Subcutaneous abdominal adipose tissue (tissue), 5 donors: ENCODE data around the gene IL31.
"Not testable (repeated sequence)": the region's sequence is repeated elsewhere in the genome, so short reads cannot be mapped to it uniquely, and the experiment has no call there.

Experiments
- H3K27ac ChIP-seq: one replicate; pipeline ENCODE4 v1.7.0; 2013; ENCODE audit warnings: low read depth, mild to moderate bottlenecking, inconsistent platforms, low read length, moderate library complexity
- H3K27me3 ChIP-seq, 5 donors: one replicate each; pipeline ENCODE4 v1.7.0; 2013; ENCODE audit warnings: low read length in 5 of 5, inconsistent platforms in 1 of 5; ENCODE audit not compliant: control insufficient read depth in 5 of 5, insufficient read depth in 4 of 5
- H3K36me3 ChIP-seq, 5 donors: one replicate each; pipeline ENCODE4 v1.7.0; 2013; ENCODE audit warnings: low read length in 5 of 5; ENCODE audit not compliant: control insufficient read depth in 5 of 5, insufficient read depth in 5 of 5
- H3K4me1 ChIP-seq, 5 donors: one replicate each; pipeline ENCODE4 v1.7.0; 2013; ENCODE audit warnings: low read length in 5 of 5, mild to moderate bottlenecking in 3 of 5, moderate library complexity in 1 of 5; ENCODE audit not compliant: control insufficient read depth in 5 of 5, insufficient read depth in 5 of 5
- H3K4me3 ChIP-seq, 5 donors: one replicate each; pipeline ENCODE4 v1.7.0; 2013; ENCODE audit warnings: low read length in 5 of 5, low read depth in 1 of 5
- H3K9ac ChIP-seq, 5 donors: one replicate each; pipeline ENCODE4 v1.7.0; 2013; ENCODE audit warnings: low read length in 5 of 5, mild to moderate bottlenecking in 4 of 5, moderate library complexity in 3 of 5
- H3K9me3 ChIP-seq, 5 donors: one replicate each; pipeline ENCODE4 v1.7.0; 2013; ENCODE audit warnings: low read length in 5 of 5; ENCODE audit not compliant: control insufficient read depth in 5 of 5
- donor health status: healthy.
- donor health status: healthy.
- donor health status: healthy.
- donor health status: healthy.
- donor health status: healthy.

Gene IL31

DNA sequence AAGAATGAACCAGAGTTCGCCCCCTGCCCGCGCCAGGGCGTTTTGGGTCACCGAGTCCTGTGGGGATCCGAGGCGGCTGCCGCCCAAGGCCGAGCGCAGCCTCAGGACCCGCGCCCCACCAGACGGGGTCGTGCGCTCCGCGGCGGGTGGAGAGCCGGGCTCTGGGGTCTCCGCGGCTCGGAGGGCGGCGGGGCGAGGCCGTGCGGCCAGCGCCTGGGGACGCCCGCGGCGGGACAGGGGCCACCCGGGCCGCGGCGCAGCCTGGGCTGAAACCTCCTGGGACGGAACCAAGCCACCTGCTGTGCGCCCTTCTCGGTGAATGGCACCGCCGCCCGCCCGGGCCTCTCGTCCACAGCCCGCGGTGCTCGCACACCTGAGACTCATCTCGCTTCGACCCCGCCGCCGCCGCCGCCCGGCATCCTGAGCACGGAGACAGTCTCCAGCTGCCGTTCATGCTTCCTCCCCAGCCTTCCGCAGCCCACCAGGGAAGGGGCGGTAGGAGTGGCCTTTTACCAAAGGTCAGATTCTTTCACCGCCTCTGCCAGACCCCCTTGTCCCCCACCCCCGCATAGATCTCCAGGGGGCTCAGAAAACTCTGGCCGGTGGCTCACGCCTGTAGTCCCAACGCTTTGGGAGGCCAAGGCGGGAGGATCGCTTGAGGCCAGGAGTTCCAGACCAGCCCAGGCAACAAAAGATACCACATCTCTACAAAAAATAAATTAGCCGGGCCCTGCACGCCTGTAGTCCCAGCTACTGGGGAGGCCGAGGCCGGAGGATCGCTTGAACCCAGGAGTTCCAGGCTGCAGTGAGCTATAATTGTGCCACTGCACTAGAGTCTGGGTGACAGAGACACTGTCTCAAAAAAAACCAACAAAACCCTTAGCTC is 30.4 kb upstream of the IL31 start:
- H3K36me3 ChIP-seq: peaks cover 0 to 29% (median 22%) of the 10 kb centered on the region in 5 donors
- no peak overlapping the region for H3K27ac ChIP-seq
- no peaks in the 10 kb centered on the region for H3K9me3 ChIP-seq
- H3K9ac ChIP-seq: peak overlapping the region in 1 of 5 donors; percentile 23
- peak overlapping the region in 4 of 5 donors; percentile 17 to 73 (median 61) for H3K4me3 ChIP-seq
- peaks cover 0 to 30% (median 14%) of the 10 kb centered on the region in 5 donors for H3K4me1 ChIP-seq
- peaks cover 19 to 56% (median 44%) of the 10 kb centered on the region in 5 donors for H3K27me3 ChIP-seq

GRCh38 chr12:122203301-122204166 is 29.5 kb upstream of the IL31 start, which contains the start of gene B3GNT4:
TSS of gene B3GNT4 (plus strand) at chr12:122203709. CDS start at chr12:122204619, 910 bp downstream.
- peak within 1 kb of the TSS in 4 of 5 donors; percentile 54 to 73 (median 66) for H3K4me3 ChIP-seq
- no peak within 1 kb of the TSS for H3K27ac ChIP-seq
- H3K27me3 ChIP-seq: peaks cover 19 to 56% (median 44%) of the 10 kb centered on the region in 5 donors
- no peaks in the 10 kb centered on the region for H3K9me3 ChIP-seq
- peaks cover 0 to 30% (median 14%) of the 10 kb centered on the region in 5 donors for H3K4me1 ChIP-seq
- peak within 1 kb of the TSS in 2 of 5 donors; percentile 23 to 56 for H3K9ac ChIP-seq
- H3K36me3 ChIP-seq: peaks cover 0 to 20% (median 18%) of the 10 kb centered on the region in 5 donors

DNA sequence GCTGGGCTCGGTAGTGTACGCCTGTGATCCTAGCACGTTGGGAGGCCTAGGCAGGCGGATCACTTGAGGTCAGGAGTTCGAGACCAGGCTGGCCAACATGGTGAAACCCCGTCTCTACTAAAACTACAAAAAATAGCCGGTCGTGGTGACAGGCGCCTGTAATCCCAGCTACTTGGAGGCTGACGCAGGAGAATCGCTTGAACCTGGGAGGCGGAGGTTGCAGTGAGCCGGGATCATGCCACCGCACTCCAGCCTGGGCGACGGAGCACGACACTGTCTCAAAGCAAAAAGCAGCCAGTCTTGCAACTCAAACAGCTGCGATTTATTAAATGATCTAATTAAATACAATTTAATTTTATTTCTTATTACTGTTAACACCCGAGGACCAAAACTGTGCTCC is 28.8 kb upstream of the IL31 start:
- not testable (repeated sequence) for H3K27ac ChIP-seq
- H3K27me3 ChIP-seq: peaks cover 19 to 56% (median 44%) of the 10 kb centered on the region in 5 donors

DNA sequence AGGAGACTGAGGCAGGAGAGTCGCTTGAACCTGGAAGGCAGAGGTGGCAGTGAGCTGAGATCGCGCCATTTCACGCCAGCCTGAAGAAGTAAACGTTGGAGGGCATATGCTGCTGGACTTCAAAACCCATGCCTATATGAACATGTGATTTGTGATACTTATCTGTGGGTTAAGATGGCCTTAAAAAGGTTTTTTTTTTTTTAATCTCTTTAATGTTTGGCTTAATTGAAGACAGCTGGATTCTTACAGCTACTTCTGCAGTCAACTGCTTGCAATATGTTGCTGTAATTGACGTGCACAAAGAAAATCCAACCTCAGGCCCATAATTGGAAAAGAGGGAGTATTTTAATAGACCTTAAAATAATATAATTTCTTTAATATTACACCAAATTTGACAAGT is 28.0 kb upstream of the IL31 start:
- Histone ChIP-seq H3K9me3 (no peaks in the 10 kb centered on the region), H3K27ac (no peak overlapping the region), H3K4me3 (no peak overlapping the region), H3K27me3 (peaks cover 19 to 56% (median 44%) of the 10 kb centered on the region in 5 donors), H3K4me1 (peaks cover 0 to 30% (median 14%) of the 10 kb centered on the region in 5 donors), H3K9ac (no peak overlapping the region), H3K36me3 (peaks cover 0 to 5% (median 3%) of the 10 kb centered on the region in 5 donors)

More for the DNA sequence above, 28.8 kb upstream of the IL31 start:
- not testable (repeated sequence) for H3K9me3 ChIP-seq
- H3K4me3 ChIP-seq: peak overlapping the region in 4 of 5 donors; percentile 54 to 73 (median 66)
- peaks cover 0 to 13% (median 11%) of the 10 kb centered on the region in 5 donors for H3K36me3 ChIP-seq
- H3K4me1 ChIP-seq: peaks cover 0 to 30% (median 14%) of the 10 kb centered on the region in 5 donors
- H3K9ac ChIP-seq: peak overlapping the region in 1 of 5 donors; percentile 56

DNA sequence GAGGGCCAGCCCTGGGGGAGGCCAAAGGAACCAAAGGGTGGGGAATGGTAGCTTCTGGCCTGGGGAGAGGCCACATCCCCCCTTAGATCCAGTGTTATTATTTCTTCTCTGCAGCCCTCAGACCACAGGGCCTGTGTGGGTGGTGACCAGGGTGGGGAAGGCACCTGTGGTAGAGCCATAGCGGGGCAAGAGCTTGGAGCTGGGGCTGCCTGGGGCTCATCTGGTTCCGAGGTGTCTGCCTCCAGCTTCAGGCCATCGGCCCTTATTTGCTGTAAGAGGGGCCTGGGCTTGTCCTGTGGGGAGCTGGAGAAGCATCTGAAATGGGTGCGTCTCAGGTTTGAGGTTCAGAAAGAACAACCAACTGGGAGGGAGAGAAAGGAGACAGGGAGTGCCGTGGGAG is 27.4 kb upstream of the IL31 start:
- H3K27ac ChIP-seq: no peak overlapping the region
- no peak overlapping the region for H3K9ac ChIP-seq
- H3K27me3 ChIP-seq: peaks cover 19 to 60% (median 44%) of the 10 kb centered on the region in 5 donors

GRCh38 chr12:122200541-122201175 is 26.6 kb upstream of the IL31 start:
- Histone ChIP-seq H3K9me3 (no peaks in the 10 kb centered on the region), H3K27me3 (peaks cover 19 to 55% (median 43%) of the 10 kb centered on the region in 5 donors), H3K27ac (no peak overlapping the region)

More for the DNA sequence above, 27.4 kb upstream of the IL31 start:
- Histone ChIP-seq H3K9me3 (no peaks in the 10 kb centered on the region), H3K36me3 (no peaks in the 10 kb centered on the region), H3K4me3 (no peak overlapping the region), H3K4me1 (peaks cover 0 to 30% (median 14%) of the 10 kb centered on the region in 5 donors)

DNA sequence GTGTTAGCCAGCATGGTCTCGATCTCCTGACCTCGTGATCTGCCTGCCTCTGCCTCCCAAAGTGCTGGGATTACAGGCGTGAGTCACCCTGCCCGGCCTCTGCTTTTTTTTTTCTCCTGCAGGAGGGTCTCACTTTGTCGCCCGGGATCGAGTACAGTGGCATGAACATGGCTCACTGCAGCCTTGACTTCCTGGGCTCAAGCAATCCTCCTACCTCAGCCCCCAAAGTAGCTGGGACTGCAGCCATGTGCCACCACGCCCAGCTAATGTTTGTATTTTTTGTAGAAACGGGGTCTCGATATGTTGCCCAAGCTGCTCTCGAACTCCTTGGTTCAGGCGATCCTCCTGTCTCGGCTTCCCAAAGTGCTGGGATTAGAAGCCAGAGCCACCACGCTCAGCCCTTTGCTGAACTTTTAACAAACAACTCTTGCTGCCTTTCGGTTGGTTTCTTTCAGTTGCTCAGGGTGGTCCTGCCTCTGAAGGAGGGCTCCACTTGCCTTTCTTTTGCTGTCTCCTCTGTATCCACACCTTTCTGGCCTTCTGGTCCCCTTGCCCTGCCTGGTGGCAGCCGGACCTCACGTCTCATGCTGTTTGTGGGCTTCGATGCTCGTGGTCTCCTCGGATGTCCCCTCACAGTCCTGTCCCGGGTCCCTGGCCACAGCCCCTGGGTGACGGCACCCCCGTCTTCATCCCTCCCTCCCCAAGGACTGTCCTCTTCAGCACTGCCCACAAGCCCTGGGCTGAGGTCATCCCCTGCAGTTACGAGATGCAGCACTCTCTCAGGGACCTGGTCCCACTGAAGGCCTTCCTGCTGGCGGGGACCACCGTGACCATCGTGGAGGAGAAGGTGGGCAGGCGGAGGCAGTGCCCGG is 25.7 kb upstream of the IL31 start:
- Histone ChIP-seq H3K4me3 (no peak overlapping the region), H3K36me3 (no peaks in the 10 kb centered on the region)

More at GRCh38 chr12:122200541-122201175, 26.6 kb upstream of the IL31 start:
- H3K36me3 ChIP-seq: no peaks in the 10 kb centered on the region
- H3K9ac ChIP-seq: no peak overlapping the region
- H3K4me1 ChIP-seq: peaks cover 0 to 27% (median 14%) of the 10 kb centered on the region in 5 donors
- H3K4me3 ChIP-seq: no peak overlapping the region

DNA sequence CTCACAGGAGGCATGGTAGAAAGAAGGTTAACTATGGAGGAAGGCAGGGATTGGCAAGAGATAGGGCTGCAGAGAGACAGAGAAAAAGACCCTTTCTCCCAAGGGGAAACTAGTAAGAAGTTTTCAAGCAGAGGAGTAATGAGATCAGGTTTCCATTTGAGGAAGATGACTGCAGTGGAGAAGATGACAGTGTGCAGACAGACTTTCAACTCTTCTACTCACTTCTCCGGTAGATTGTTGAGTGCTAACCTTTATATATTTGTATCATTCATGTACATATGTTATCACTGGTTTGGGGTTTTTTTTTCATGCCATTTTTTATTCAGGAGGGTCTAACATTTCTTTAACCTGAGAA is 23.6 kb upstream of the IL31 start:
- no peaks in the 10 kb centered on the region for H3K36me3 ChIP-seq
- peaks cover 0 to 5% (median 0%) of the 10 kb centered on the region in 5 donors for H3K9me3 ChIP-seq
- H3K27ac ChIP-seq: no peak overlapping the region
- H3K27me3 ChIP-seq: peaks cover 8 to 37% (median 22%) of the 10 kb centered on the region in 5 donors
- no peaks in the 10 kb centered on the region for H3K4me1 ChIP-seq
- H3K9ac ChIP-seq: no peak overlapping the region
- no peak overlapping the region for H3K4me3 ChIP-seq

More for the DNA sequence above, 25.7 kb upstream of the IL31 start:
- no peak overlapping the region for H3K27ac ChIP-seq
- no peak overlapping the region for H3K9ac ChIP-seq
- H3K4me1 ChIP-seq: peaks cover 0 to 19% (median 10%) of the 10 kb centered on the region in 5 donors
- peaks cover 15 to 47% (median 34%) of the 10 kb centered on the region in 5 donors for H3K27me3 ChIP-seq
- peaks cover 0 to 5% (median 0%) of the 10 kb centered on the region in 5 donors for H3K9me3 ChIP-seq
